Measurements from ENCODE around the gene SBF1.
"Not testable (repeated sequence)": the region's sequence is repeated elsewhere in the genome, so short reads cannot be mapped to it uniquely, and the experiment has no call there.

Gene SBF1

DNA sequence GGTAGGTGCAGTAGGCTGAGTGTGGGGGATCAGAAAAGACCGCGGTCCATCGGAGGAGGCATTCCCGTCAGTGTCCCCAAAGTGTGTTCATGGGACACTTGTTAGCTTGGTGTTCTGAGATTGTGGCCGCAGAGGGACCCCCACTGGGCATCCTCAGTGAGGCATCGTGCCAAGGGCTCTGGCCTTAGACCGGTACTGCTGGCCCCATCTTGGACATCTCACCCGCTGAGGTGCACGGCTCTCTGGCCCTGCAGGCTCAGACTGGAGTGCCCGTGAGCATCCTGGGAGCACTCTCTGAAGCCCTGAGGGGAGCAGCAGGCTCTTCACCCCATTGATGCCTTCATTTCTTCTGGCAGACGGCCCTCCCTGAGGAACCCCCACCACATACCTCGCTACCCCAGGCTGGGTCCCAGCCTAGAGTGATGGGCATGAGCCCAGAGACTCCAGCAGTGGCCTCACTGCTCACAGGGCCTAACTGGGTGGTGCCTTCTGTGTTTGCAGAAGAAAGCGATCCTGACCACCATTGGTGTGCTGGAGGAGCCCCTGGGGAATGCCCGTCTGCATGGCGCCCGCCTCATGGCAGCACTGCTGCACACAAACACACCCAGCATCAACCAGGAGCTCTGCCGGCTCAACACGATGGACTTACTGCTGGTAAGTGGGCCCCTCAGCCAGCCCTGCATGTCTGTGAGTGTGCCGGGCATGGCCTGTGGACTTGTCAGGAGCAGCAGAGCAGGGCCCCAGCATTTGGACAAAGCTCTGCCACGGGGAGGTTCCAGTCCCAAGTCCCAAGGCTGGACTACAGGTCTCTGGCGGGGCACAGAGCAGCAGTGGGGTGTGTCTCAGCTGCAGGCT, 51.6 kb downstream of the SBF1 start:
- no peak for DNase-seq

DNA sequence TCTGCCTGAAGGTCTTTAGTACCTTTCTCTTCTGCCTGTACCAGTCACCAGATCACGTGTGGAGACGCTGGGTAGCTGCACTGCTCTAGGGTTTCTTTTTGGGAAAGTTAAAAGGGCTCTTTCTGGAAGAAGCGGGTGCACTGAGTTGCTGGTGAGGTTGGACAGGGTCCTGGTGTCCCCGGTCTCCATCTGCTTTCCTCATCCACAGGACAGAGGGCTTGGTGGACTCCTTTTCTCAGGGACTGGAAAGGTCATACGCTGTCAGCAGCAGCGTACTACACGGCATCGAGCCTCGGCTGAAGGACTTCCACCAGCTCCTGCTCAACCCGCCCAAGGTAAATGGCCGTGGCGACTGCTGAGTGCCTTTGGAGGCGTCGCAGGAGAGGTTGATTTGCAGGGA, 52.8 kb downstream of the SBF1 start:
- no peak for DNase-seq

DNA sequence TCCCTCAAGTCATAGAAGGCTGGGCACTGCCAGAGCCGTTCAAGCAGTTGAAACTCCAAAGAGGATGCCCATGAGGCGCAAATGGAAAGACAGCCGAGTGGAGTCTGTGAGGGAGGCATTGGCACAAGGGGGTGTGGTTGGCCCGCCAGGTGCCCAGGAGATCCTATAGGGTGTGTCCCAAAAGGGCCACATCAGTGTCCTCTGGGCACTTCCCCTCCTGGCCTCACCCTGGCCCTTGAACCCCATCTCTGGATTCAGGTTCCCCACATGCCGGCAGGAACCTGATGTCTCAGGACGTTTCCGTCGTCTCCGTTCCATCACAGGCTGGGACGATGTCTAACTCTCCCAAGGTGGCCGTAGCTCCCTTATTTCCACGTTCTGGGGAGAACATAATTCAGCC, 54.3 kb downstream of the SBF1 start:
- no peak for DNase-seq

DNA sequence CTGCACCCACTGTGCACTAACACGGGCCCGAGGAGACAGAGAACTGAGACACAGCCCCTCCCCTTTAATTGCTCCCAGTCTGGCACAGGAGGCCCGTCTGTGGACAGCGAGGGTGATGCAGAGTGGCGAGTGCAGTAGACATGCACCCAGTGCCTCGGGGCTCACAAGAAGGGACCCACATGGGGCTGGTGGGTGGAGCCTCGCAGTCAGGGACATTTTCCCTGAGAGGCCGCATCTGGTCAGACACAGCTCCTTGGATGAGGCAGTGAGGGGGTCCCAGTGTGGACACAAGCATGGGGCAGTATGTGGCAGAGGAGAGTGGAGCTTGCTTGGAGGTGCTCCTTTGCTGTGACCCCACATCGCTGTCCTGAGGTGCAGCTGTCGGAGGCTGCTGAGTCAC, 54.8 kb downstream of the SBF1 start:
- no peak for DNase-seq

DNA sequence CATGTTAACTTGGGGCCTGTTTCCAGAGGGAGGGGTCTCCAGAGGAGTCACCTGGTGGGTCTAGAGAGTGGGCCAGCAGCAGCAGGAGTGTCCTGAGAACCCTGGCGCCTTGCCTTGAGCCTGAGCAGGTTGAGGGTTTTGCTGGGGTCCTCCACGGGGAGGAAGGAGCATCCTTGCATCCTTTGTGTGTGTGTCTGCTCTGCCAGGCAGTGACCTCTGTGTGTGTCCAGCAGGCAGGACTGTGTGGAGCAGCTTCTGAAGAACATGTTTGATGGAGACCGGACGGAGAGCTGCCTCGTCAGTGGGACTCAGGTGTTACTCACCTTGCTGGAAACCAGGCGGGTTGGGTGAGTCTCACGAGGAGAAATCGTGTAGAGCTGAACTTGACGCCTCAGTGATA, 55.7 kb downstream of the SBF1 start:
- DNase-seq: no peak

DNA sequence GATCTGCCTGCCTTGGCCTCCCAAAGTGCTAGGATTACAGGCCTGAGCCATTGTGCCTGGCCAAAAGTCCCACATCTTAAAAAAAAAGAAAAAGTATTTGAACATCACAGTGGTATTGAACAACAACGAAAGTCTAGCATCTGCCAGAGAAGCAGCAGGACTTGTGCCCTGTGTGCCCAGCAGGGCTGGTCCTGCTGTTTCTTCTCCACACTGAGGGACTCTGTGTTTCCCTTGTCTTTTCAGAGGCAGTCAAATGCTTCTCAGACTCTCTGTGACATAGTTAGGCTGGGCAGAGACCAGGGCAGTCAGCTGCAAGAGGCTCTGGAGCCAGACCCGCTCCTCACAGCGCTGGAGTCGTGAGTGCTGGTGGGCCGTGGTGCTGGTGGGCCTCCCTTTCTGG, 56.2 kb downstream of the SBF1 start:
- no peak for DNase-seq

DNA sequence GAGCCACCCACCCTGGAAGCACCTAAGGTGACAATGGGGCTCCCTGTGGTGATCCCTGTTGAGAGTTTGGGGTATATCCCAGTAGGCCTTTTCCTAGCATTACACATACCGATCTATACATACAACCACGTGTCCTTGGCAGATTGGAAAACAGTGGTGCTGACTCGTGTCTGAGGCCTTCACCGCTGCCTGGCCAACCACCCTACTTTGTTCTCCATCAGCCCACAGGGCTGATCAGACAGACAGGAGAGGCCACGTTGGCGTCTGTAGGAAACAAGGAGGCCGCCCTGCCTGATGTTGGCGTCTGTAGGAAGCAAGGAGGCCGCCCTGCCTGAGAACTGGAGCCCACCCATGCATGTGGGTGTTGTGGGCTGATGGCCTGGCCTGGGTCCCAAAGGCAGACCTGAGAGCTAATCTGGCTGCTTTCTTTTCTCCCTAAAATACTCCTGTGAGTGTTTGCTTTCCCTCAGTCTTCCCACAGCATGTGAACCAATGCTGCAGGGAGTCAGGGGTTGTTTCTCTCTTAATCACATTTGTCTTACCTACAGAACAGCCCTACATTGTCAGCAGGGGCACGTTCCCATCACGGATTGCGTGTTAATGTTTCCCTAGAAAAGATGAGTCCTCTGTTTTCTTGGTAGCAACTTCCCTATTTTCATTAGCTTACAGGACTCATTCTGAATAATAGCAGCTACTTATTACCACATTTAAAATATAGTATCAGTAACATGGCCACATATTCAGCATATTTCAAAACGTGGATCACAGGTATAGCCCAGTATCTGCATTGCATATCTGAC, 57.2 kb downstream of the SBF1 start:
- no peak for DNase-seq

DNA sequence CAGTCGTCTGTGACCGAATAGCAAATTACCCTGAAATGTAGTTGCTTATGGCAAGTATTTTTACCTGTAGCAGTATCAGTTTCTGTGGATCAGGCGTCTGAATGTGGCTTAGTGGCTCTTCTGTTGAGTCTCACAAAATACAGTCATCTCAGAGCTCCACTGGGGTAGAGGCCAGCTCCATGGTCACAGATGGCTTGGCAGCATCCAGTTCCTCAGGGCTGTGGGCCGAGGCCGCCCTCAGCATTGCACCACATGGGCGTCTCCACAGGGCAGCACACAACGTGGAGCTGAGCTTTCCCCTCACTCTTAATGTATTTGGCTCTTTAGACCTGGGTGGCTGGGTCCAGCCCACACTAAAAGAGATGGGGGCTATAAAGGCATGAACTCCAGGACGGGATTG, 57.8 kb downstream of the SBF1 start:
- no peak for DNase-seq

DNA sequence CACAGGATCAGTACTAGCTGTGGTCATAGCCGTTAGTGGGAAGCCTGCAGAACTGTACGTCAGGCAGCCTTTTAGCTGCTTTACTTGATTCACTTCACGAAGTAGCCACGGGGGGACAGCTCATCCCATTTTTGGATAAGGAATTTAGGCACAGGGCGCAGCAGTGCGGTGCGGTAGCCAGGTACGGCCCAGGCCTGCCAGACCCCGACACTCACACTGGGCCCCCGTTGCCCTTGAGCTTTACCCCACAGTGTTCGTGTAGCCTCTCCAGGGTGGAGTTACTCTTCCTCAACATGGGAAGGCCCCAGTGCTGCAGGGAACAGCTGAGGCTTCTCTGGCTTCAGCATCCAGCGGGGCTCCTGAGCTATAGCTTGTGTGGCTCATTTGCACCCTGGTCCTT, 59.4 kb downstream of the SBF1 start:
- DNase-seq: no peak

DNA sequence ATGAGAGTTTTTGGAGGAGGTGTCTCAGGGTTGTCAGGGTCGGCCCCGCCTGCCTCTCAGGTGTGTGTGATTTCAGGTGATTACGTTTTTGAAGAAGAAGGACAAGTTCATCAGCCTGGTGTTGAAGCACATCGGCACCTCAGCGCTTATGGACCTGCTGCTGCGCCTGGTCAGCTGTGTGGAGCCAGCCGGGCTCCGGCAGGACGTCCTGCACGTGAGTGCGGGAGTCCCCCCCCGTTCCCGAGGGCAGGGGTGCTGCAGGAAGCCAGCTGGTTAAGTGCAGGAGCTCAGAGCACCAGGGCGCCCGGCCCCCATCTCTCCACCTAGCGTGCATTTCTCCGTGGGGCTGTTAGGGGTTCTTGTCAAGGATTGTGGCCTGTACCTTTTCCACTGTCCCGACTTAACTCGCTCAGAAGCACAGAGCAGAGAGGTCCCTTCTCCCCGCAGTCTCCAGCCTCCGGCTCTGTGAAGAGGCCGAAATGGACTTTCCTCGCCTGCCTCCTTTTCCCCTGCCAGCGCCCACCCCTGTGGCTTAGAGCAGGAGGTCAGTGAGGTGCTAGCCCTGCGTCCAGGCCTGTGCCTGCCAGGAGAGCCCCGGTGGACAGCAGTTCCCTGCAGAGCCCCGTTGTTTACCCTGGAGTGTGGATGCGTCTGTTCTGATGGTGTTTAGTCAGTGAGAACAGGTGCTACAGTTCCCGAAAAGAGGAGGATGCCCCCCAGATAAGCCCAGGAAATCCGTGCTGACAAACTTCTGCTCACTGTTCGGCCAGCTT, 60.2 kb downstream of the SBF1 start:
- DNase-seq: no peak

DNA sequence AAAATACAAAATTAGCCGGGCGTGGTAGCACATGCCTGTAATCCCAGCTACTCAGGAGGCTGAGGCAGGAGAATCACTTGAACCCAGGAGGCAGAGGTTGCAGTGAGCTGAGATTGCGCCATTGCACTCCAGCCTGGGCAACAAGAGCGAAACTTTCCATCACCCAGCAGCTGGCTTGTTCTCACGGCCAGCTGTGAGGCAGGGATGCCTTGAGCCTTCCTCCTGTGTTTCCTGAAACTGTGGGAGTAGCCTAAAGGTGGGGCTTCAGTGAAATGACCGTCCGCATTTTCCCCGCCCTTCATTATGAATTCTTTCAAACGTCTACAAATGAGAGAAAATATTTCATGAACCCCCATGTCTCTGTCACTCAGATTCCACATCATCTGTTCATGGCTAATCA, 65.9 kb downstream of the SBF1 start:
- not testable (repeated sequence) for DNase-seq

DNA sequence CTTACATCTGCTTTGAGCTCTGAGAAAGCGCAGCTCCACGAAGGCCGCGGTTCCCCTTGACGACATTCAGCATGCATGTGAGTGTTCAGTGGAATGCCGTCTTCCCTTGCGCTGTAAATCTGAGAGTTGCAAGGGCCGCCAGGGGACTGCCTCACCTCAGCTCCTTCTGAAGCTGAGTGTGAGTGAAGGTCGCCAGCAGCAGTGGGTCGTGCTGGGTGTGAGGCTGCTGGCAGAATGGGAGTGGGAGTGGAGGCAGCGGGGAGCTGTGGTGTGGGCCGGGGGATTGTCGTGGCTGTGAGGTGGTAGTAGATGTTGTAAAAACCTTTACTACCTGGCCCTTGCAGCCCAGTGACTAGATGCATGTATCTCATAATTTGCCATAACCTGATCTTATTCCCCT, 66.5 kb downstream of the SBF1 start:
- DNase-seq: no peak

DNA sequence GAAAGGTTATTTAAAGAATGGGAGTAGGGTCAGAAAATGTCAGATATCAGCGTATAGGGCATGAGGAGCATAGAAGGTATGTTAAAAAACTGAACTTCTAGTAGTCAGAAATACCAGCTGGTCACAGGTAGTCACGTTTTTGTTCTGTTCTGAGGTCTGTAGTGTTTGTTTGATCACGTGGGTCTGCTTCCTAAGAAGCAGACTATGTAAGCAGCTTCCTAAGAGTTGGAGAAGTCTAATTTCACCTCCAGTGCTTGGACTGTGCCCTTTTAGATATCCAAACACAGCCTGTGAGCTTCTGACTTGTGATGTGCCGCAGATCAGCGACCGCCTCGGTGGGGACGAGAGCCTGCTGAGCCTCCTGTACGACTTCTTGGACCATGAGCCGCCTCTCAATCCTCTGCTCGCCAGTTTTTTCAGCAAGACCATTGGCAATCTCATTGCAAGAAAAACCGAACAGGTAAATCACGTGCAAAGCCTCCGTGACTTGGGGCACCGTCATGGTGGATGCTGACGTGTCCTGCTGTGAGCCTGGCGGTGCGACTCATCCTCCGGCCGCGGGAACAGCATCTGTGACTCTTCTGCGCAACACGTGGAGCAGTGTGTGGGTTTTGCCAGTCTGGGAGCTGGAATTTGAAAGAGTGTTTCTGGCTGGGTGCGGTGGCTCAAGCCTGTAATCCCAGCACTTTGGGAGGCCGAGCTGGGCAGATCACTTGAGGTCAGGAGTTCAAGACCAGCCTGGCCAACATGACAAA, 68.2 kb downstream of the SBF1 start:
- no peak for DNase-seq

DNA sequence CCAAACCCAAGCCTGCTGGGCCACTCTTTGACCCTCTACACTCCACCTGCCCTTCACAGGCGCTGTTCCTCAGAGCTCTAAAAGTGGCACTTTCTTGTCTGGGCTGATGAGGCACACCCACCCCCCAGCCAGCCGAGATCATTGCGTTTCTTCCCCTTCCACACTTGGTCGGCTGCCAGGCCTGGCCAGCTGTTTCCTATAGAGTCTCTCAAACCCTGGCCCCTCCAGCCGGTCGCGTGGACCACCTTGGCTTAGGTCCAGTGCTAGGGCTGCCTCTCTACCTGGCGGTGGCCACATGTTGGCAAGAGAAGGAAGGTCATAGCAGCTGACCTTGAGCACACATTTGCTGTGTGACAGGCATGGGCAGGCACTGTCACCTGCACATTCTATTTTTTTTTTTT, 71.1 kb downstream of the SBF1 start:
- no peak for DNase-seq

DNA sequence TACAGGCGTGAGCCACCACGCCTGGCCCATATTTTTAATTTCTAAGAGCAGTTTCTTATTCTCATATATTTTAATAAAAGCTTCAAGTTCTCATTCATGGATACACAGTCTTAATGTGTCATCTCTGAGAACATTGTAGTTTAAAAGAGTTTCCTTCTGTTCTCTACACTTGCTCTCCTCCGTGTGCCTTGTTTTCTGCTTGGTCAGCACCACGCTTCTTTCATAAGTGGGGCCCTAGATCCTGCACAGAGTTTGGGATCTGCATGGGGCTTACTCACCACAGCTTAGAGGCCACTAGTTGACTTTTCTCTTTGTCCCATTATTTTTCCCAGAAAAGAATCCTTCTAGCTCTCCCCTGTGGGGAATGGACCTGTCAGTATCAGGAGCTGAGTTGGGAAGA, 72.9 kb downstream of the SBF1 start:
- DNase-seq: no peak

DNA sequence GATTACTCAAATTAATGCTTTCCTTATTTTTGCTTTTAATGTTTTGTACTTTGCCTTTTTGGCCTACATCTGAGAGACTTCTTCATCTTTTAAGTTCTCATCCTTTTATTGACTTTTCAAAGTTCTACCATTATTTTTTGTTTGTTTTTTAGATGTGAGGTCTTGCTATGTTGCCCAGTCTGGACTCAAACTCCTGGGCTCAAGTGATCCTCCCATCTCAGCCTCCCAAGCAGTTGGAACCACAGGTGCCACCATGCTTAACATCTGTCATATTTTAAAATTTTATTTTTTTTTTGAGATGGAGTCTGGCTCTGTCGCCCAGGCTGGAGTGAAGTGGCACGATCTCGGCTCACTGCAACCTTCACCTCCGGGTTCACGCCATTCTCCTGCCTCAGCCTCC, 73.9 kb downstream of the SBF1 start:
- DNase-seq: no peak

DNA sequence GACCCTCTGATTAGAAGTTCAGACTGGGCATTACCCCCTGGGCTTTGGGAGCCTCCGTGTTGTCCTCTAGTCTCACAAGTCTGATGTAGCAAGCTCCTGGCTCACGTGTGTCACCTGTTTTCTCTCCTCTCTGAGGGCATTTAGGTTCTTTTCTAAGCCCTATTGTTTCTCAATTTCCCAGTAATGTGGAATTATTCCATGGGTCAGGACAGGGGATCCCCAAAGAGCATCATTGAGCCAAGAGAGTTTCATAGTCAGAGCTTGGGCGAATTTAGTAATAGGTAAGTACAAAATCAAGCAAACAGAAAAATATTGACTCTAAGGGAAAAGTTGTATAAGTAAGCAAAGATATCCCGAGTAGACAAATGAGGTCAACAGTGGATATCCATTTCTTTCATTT, 74.4 kb downstream of the SBF1 start:
- no peak for DNase-seq

DNA sequence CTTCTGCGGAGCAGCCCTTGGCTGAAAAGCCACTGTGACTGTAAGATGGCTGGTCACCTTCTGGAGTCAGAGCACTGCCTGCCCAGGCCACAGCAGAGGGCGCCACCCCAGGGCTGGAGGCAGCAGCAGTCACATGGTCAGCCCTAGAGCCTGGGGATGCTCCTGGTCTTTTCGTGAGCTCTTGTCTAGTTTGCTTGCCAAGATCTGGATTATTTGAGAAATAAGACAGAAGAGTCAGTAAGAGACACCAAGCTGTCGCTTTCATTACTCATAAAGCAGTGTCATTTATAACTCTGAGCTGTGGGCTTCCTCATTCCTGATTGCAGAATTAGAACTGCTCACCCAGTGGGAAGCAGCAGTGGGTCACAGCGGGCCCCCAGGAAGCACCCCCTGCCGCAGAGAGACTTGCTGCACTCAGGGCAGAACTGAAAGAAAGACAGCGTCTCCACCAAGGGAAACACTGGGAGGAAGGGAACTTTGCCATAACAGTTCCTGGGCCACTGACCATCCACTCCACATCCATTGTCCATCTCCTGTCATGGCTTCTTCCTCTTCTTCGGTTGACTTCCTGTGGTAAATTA, 75.0 kb downstream of the SBF1 start:
- DNase-seq: peak in 1 of 2 experiments; percentile 14

DNA sequence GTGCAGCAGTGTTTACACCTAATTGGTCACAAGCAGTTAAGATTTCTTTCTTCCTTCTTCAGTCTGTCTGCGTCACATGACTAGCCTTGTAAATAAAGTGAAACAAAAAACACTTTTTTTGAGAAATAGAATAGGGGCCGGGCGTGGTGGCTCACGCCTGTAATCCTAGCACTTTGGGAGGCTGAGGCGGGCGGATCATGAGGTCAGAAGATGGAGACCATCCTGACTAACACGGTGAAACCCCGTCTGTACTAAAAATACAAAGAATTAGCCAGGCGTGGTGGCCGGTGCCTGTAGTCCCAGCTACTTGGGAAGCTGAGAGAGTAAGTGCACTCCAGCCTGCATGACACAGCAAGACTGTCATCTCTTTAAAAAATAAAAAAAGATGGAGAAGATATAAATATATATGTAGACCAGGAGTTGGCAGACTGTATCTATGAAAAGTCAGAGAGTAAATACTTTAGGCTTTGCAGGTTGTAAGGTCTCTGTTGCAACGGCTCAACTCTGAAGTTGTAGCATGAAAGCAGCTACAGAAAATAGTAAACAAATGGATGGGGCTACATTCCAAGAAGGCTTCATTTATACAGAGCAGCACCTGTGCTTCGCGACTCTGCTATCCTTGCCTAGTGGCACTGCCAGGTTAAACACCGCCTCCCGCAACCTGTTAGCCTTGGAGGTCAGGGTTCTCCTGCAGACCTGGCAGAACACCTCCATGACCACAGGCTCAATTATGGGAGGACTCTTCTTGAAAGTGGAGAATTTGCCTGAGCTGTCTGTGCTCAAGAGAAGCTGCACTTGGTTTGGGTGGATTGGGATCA, 75.8 kb downstream of the SBF1 start:
- DNase-seq: no peak

DNA sequence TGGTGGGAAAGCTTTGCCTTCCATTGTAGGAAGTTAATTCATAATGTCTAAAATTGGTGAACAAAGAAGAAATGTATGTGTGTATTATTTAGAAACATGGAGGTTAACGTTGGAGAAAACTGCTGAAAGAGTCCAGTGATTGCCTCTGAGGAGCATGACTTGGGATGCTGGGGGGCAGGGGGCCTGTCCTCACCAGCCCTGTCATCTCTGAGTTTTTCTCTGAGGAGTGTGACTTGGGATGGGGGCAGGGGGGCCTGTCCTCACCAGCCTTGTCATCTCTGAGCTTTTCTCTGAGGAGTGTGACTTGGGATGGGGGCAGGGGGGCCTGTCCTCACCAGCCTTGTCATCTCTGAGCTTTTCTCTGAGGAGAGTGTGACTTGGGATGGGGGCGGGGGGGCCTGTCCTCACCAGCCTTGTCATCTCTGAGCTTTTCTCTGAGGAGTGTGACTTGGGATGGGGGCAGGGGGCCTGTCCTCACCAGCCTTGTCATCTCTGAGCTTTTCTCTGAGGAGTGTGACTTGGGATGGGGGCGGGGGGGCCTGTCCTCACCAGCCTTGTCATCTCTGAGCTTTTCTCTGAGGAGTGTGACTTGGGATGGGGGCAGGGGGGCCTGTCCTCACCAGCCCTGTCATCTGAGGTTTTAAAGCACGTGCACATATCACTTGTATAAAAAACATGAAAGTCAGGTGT, 77.3 kb downstream of the SBF1 start:
- DNase-seq: not testable (repeated sequence)
